ENCODE data around the gene YIPF4.
"Not testable (repeated sequence)": the region's sequence is repeated elsewhere in the genome, so short reads cannot be mapped to it uniquely, and the experiment has no call there.

The YIPF4 gene

DNA sequence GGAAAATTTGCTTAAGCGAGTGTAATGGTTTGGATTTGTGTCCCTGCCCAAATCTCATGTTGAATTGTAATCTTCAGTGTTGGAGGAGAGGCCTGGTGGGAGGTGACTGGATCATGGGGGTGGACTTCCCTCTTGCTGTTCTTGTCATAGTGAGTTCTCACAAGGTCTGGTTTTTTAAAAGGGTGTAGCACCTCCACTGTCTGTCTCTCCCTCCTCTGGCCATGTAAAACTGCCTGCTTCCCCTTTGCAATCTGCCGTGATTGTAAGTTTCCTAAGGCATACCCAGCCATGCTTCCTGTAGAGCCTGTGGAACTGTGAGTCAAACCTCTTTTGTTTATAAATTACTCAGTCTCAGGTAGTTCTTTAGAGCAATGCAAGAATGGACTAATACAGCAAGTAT is 6.6 kb downstream of the YIPF4 start:
- no peak for FAIRE-seq
- no peak for DNase-seq (ENCODE audit: insufficient read length, low spot score)

DNA sequence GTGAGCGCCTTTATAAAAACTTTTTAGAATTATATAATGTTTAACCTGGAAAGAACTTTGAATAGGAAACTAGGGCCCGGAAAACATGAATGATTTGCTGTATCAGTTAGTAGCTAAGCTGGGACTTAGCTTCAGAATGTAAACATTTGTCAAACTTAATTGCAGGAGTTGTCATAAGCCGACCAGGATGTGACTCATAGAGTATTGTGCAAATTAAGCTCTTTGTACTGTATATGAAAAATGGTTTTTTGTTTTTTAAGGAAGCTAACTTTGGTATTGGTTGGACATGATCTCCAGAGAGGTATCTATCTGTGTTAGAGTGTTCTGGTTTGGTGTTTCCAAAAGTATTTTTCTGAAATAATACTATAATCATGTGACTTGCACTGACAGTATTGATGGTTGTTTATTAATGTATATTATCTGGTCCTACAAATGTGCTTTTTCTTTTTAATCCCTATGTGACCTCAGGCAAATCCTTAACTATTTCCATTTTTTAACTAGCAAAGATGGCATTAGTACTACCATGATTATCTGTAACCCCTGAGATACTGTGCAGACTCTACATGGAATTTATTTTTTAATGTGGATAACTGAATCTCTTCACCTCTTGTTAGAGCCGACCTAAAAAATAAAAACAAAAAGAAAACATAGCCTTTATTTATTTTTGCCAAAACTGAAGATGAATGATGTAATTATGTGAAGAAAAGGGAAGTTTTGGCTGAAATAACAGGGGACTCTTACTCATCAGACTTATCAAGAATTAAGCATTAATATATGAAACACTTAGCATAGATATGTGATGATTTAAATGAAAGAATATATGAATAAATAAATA is 11.7 kb downstream of the YIPF4 start:
- no peak for DNase-seq (ENCODE audit: insufficient read length, low spot score)
- no peak for FAIRE-seq

DNA sequence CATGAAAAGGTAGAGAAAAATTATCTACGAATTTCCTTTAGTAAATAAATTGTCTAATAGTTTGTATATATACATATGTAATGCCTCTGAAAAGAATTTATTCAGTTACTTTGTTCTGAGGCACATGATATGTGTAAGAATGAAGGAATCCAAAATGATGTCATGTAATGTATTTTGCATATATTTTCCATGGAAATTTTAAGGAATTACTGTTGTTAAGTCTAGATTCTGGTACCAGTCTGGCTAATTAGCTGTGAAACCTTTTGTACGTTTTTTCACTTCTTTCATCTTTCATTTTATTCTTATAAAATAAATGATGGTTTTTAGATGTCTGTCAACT is 12.3 kb downstream of the YIPF4 start:
- DNase-seq (ENCODE audit: insufficient read length, low spot score) = no peak
- no peak for FAIRE-seq

DNA sequence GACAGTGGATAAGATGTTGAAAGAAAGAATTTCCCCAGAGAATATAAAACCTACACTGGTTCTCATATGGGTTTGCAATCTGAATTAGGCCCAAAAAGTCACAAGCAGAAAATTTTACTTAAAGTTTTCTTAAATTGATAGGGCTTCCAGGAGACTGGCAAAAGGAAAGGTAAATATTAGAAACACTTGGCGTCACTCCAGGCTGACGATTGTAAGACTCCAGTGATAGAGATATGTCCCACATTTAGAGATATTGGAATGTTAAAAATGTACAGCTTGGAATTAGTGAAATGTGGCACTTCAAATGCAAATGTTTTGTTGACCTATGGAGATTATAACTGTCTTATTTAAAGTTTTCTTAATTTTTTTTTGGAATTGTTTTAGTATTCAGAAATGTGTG is 14.0 kb downstream of the YIPF4 start:
- FAIRE-seq = no peak
- DNase-seq (ENCODE audit: insufficient read length, low spot score) = no peak

DNA sequence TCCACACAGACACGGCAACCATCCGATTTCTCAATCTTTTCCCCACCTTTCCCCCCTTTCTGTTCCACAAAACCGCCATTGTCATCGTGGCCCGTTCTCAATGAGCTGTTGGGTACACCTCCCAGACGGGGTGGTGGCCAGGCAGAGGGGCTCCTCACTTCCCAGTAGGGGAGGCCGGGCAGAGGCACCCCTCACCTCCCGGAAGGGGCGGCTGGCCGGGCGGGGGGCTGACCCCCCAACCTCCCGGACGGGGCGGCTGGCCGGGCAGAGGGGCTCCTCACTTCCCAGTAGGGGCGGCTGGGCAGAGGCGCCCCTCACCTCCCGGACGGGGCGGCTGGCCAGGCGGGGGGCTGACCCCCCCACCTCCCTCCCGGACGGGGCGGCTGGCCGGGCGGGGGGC is 15.8 kb downstream of the YIPF4 start:
- not testable (repeated sequence) for DNase-seq (ENCODE audit: insufficient read length, low spot score); FAIRE-seq

DNA sequence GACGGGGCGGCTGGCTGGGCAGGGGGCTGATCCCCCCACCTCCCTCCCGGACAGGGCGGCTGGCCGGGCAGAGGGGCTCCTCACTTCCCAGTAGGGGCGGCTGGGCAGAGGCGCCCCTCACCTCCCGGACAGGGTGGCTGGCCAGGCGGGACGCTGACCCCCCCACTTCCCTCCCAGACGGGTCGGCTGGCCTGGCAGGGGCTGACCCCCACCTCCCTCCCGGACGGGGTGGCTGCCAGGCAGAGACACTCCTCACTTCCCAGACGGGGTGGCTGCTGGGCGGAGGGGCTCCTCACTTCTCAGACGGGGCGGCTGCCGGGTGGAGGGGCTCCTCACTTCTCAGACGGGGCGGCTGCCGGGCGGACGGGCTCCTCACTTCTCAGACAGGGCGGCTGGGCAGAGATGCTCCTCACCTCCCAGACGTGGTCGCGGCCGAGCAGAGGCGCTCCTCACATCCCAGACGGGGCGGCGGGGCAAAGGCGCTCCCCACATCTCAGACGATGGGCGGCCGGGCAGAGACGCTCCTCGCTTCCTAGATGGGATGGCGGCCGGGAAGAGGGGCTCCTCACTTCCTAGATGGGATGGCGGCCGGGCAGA is 16.4 kb downstream of the YIPF4 start:
- DNase-seq (ENCODE audit: insufficient read length, low spot score); FAIRE-seq: not testable (repeated sequence)

DNA sequence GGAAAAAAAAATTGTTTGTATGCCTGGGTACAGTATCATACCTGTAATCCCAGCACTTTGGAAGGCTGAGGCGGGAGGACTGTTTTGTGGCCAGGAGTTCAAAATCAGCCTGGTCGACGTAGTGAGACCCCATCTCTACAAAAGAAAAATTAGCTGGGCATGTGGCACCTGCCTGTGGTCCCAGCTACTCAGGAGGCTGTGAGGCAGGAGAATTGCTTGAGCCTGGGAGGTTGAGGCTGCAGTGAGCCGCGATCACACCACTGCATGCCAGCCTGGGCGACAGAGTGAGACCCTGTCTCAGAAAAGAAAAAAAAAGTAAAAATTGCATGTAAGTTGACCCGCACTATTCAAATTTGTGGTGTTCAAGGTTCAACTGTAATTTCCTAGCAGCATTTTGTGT is 32.9 kb downstream of the YIPF4 start:
- DNase-seq (ENCODE audit: insufficient read length, low spot score) (no peak), FAIRE-seq (no peak)

DNA sequence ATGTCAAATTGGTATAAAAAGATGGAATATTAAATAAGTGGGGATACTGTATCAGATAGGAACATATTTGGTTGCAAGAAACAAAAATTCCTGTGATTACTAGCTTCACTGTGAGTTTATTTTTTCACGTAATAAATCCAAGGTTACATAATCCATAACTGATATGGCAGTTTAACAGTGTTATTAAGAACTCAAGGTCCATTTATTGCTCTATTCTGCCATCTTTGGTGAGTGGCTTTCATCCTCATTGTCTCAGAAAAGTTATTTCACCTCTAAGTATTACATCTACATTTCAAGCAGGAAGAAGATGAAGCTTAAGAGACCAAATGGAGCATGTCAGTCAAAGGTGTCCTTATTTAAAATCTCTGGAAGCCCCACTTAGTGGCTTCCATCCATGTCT is 37.2 kb downstream of the YIPF4 start:
- DNase-seq (ENCODE audit: insufficient read length, low spot score) (no peak), FAIRE-seq (no peak)

DNA sequence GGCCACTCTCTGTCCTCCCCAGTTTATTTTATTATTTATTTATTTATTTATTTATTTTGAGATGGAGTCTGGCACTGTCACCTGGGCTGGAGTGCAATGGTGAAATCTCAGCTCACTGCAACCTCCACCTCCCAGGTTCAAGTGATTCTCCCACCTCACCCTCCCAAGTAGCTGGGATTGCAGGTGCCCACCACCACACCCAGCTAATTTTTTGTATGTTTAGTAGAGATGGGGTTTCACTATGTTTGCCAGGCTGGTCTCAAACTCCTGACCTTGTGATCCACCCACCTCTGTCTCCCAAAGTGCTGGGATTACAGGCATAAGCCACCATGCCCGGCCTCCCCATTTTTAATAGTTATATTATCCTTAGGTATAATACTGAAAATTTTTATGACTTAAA is 51.0 kb downstream of the YIPF4 start:
- not testable (repeated sequence) for FAIRE-seq

DNA sequence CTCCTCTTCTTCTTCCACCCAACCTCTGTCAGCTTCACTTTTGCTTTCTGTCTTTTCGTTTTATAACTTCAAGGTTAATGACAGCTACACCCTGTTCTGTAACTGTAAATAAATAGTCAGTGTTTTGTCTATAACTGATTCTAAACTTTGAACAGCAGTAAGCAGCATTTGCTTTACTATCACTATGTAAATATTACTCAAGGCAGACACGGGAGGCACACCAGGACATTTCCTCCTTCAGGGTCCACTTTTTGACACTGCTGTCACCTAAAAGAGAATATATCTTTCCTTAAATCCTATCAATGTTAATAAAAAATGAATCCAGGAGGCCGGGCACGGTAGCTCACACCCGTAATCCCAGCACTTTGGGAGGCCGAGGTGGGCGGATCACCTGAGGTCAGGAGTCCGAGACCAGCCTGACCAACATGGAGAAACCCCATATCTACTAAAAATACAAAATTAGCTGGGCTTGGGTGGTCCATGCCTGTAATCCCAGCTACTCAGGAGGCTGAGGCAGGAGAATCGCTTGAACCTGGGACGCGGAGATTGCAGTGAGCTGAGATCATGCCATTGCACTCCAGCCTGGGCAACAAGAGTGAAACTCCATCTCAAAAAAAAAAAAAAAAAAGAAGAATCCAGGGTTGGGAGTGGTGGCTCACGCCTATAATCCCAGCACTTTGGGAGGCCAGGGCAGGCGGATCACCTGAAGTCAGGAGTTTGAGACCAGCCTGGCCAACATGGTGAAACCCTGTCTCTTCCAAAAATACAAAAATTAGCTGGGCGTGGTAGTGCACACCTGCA is 51.7 kb downstream of the YIPF4 start:
- DNase-seq (ENCODE audit: insufficient read length, low spot score); FAIRE-seq: not testable (repeated sequence)

More for the DNA sequence above, 51.0 kb downstream of the YIPF4 start:
- DNase-seq (ENCODE audit: insufficient read length, low spot score) = not testable (repeated sequence)

DNA sequence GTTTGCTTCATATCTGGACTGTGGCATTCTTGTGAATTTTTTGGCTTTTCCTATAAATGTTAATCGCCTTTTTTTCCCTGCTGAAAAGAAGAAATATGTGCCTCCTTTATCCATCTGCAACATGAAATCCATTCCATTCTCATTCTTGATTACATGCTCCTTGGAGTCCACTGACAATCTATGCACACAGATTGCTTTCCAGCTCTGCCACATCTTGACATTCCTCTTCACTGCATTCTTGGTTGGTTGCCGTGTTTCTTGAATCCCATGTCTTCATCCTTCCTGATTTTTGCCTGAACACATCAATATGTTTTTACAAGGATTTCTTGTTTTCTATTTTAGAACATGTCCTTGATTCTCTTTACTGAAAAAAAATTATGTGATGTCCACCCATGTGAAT is 52.4 kb downstream of the YIPF4 start:
- FAIRE-seq (no peak), DNase-seq (ENCODE audit: insufficient read length, low spot score) (no peak)

DNA sequence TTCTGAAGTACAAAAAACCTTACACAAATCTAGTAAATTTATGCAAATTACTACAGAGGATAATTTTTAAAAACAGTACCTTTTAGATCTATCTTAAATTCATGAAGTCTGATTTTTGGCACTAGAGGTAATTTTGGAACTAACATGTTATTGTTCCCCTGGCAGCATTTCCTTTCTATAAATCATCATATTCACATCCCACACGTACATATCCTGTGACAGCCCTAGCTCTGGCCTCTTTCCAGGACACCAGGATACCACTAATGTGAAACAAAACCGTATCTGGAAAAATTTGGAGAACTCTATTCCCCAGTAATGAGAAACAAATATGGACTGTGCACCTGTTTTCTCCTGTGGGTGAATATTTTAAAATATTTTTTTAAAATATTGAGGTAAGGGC is 65.1 kb downstream of the YIPF4 start:
- FAIRE-seq = no peak
- peak; percentile 33 for DNase-seq (ENCODE audit: insufficient read length, low spot score)

DNA sequence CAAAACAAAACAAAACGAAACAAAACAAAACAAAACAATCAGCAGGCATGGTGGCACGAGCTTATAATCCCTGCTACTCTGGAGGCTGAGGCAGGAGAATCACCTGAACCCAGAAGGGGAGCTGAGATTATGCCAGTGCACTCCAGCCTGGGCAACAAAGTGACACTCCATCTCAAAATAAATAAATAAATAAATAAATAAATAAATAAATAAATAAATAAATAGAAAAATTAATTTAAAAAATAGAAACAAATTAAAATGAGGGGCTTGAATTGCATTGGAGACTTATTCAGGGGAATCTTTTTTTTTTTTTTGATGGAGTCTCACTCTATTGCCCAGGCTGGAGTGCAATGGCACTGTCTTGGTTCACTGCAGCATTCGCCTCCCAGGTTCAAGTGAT is 73.1 kb downstream of the YIPF4 start:
- not testable (repeated sequence) for FAIRE-seq; DNase-seq (ENCODE audit: insufficient read length, low spot score)

DNA sequence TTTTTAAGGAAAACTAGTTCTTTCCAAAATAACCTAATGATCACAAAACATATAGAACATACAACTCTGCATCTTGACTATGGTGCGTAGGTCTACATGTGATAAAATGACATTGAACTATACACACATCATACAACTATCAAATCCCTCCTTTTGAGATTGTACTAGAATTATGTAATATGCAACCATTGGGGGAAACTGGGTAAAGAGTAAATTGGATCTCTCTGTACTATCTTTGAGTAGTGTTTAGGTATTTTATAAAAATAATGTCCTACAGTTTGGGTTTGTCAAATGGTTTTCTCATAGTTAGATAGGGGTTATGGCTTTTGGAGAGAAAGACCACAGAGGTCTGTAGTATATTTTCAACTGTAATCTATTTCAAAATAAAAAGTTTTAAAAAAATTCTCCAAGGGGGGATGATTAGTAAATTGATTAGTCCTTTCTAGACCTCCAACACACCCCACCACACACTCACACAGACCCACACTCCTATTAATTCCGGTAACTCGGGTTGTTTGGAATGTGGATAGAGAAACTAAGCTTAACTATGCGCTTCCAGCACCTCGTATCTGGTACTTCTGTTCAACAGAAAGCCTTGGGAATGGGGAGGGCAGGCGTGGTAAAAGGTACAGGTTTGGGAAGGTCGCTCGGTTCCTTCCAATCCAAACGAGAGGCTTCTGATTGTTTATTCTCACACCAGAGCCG is 78.4 kb downstream of the YIPF4 start:
- DNase-seq (ENCODE audit: insufficient read length, low spot score) = peak; percentile 48
- no peak for FAIRE-seq

DNA sequence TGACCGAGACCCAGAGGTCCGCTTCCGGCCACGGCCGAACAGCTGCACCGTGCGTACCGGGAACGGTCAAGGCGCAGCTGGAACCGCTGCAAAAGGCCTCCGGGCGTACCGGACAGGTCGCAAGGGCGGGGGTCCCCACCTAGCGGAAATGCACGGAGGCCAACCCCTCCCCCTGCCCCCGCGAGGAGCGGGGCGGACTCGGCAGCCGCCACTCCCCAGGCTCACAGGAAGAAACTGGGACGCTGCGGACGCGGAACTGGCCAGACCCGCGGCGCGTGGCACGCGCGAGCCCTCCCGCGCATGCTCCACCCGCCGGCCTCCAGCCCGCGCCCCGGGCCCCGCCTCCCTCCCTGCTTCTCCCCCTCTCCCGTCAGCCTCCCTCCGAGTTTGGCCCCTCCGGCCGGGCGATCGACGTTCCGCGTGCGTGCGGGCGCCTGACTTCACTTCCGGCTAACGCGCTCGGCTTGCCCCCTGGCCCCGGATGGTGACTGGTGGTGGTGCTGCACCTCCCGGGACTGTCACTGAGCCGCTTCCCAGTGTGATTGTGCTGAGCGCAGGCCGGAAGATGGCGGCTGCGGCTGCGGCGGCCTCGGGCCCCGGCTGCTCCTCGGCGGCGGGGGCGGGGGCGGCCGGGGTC is 79.1 kb downstream of the YIPF4 start, which contains the start of gene BIRC6:
Gene BIRC6 (plus strand): TSS at position 343 of the 637 bp plus-strand sequence. CDS start 139 bp downstream, at position 482.
- FAIRE-seq = peak; percentile 94
- DNase-seq (ENCODE audit: insufficient read length, low spot score) = peak; percentile 98

DNA sequence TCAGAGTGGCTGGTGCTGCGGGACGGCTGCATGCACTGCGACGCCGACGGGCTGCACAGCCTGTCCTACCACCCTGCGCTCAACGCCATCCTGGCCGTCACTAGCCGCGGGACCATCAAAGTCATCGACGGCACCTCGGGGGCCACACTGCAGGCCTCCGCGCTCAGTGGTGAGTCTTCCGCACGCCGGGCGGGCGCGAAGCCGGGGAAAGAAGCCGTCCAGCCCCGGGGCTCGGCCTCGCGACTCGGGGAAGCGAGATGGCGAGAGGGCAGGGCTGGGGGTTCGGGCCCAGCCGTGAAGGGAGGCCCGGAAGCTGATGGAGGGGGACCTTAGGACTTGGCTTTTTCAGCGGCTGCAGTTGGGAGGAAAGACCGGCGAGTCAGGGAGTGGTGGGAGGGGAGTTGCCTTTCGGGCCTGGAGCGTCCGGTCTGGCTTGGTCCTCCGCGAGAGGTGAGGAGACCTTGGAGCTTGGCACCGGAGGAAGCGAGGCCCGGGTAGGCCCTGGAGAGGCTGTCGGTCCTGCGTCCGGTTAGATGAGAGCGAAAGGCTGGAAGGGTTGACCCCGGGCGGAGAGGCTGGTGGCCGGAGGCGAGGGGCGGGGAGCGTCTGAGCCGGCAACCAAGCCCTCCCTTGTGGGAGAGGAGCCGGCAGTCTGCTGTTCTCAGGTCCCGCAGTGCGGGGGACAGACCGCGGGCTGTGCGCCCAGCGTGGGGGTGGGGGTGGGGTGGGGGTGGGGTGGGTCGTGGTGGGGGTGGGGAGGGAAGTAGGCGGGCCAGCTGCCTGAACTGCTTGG is 79.8 kb downstream of the YIPF4 start:
- FAIRE-seq = no peak

DNA sequence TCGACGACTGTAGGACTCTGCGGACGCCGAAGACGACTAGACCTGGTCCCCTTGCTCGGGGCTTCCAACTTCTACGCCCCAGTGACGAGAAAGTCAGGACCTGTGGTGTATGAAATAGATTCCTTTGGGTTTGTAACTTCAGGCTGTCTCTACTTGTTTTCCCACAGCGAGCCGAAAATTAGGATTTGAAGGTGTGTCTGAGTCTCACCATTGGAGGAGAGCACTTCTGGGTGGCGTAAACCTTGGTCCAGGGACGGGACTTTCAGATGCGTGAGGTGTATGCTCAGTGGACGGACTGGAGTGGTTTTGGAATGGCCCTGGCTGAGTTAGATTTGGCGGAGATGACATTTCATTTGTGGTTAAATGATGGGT is 80.4 kb downstream of the YIPF4 start:
- FAIRE-seq = no peak
- DNase-seq (ENCODE audit: insufficient read length, low spot score) = no peak

More for the DNA sequence above, 79.8 kb downstream of the YIPF4 start:
- DNase-seq (ENCODE audit: insufficient read length, low spot score) = no peak

DNA sequence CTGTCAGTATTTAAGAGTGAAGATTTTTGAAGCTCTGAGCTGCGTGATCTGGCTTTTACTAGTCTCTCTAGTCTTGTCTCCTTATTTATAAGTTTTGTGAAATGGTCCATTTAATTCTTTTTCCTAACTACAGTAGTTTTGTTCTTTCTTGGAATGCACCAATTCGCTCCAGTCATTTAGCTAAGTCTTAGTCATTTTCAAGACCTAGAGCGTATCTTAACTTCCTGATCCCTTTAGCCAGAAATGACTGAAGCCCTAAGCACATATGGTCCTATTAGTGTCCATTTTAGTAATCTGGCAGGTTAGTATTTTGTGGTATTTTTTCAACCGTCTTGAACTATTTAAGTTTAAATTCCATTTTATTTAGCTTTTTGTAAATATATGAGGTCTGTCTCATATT is 82.7 kb downstream of the YIPF4 start:
- FAIRE-seq (no peak), DNase-seq (ENCODE audit: insufficient read length, low spot score) (no peak)

DNA sequence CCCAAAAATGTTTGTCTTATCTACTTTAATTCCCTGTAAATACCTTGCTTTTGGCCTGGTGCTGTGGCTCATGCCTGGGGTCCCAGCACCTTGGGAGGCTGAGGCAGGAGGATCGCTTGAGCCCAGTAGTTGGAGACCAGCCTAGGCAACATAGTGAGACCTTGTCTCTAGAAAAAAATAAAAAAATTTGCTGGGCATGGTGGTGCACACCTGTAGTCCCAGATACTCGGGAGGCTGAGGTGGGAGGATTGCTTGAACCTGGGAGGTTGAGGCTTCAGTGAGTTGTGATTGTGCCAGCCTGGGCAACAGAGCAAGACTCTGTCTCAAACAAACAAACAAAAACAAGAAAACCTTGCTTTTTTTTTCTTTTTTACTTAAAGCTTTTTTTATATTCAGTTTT is 85.3 kb downstream of the YIPF4 start:
- not testable (repeated sequence) for DNase-seq (ENCODE audit: insufficient read length, low spot score); FAIRE-seq
